Stimulated activated naive CD4-positive, alpha-beta T cell treated with Interleukin-2 at 50 U/mL for 16 hours (primary cell): ENCODE data around the gene LRRC4C.

ENCODE experiments used
- DNase-seq: peaks from one replicate; lab custom pipeline; 2025; lab: John Stamatoyannopoulos, UW

Gene LRRC4C

DNA sequence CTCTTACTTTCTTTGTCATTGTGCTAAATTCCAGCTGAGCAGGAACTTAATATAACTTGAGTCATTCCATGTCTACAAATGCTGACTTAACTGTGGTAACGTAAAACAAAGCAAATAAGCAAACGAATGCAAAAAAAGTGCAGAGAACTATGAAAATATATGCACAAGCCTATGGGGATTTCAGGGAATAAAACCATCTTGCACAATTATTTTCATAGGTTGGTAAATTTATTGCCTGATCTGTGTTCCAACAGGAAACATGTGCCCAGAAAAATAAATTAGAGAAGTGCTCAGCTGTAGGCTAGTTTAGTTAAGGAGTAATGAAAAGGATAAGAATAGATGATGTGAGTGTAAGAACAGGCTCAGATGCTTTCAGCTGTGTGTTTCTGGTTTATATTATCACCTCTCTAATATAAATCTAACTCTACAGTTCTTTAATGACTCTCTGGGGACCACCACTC lies 1169.3 kb downstream of the LRRC4C start:
- no peak for DNase-seq

DNA sequence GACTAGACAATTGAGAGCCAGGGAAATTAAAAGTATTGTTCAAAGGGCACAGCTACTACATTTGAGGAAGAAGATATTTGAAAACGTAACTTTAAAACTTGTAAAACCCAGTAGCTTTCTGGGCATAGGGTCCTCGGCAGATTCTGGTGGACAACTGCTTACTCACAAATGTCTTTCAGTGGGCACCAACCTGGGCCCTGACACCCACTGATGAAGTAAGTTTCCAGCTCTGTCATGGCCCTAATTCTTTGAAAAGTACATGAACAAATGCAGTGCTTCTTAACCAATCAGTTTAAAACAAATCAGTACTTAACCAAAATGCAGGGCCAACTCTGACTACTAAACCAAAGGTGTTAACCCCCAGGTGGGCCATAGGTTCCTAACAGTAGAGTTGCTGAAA lies 1170.1 kb downstream of the LRRC4C start:
- no peak for DNase-seq

DNA sequence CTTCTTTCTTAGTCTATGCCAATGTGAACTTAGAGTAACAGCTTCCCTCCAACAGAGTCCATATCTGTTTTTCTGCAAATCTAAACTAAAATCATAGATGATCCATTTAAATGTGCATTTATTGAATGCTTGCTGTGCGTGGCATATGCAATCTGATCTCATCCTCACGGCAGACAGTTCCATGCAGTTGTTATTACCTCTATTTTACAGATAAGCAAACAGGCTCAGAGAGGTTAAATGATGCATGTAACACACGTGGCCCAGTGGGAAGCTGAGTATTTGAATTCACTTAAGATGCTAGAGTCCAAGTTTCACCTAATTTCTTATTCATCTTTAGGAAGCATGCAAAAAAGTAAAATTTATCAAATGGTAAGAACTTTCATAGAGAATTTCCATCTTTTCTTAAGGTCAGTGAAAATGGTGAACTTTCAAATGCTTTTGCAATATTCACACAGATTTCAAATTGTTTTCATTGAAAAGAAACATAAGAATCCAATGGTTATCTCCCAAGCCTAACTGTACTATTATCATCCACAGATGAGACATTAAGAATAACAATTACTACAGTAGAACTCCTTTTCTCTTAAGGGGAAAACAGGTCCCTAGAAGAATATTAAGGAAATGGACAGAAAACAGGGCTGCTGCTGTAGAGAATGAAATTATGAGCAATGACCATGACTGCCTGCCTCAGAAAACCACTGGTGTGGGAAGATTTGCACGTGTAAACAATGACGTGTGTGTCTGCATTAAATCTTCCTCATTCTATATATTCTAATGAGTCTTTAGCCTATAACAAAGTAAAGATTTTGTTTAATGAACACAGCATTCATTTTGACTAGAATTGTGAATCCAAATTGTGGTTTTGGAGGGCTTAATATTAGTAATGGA lies 1171.3 kb downstream of the LRRC4C start:
- no peak for DNase-seq

DNA sequence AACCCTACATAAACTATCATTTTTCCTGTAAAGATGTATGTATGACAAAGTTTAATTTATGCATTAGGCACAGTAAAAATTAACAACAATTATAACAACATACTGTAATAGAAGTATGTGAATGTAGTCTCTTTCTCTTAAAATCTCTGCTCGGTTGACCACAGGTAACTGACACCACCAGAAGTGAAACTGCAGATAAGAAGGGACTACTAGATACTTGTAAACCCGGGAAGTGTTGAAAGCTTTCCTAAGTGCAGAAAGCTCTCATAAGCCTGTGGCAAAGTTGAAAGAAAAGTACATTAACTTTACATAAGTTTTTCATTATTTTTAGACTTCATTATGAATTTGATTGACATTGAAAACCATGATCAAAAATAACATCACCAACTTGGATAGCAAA lies 1173.3 kb downstream of the LRRC4C start:
- DNase-seq = no peak

DNA sequence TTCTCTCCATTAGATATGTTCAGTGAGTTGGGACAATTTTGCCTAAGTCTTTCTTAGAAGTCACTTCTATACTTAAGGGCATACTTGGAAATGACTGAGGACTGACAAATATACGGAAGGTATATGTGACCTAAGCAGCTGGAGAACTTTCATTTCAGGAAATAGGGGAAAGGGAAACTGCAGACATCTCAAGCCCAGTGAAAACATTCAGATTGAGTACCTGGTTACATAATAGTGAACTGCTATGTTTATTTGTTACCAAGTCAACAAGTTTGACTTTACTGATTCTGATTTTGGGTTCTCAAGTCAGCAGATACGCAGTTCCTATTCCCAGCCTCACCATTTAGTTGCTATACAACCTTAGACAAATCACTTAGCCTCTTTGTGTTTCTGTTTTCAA lies 1173.9 kb downstream of the LRRC4C start:
- DNase-seq = no peak

DNA sequence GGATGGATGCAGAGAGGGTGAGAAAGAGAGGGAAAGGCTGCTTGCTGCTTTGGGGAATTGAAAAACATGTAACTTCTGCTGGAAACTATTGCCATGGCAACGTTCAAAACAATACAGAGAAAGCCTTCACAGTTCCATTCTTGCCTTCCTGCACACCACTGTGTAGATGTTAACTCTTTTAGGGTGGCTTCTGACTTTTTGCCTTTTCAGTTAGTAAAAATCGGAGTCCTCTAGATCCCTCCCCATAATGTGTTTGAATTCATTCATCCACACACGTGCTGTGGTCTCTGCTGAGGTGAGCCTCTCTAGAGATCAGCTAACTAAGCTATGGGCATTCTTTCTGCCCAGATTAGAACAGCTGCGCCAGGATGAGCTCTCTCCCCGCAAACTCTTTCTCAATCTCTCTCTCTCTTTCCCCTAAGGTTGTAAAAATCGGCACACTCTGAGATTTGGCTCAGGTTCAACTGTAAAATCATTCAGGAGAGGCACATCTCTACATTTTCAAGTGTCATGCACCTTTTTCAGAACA lies 1178.3 kb downstream of the LRRC4C start:
- no peak for DNase-seq

DNA sequence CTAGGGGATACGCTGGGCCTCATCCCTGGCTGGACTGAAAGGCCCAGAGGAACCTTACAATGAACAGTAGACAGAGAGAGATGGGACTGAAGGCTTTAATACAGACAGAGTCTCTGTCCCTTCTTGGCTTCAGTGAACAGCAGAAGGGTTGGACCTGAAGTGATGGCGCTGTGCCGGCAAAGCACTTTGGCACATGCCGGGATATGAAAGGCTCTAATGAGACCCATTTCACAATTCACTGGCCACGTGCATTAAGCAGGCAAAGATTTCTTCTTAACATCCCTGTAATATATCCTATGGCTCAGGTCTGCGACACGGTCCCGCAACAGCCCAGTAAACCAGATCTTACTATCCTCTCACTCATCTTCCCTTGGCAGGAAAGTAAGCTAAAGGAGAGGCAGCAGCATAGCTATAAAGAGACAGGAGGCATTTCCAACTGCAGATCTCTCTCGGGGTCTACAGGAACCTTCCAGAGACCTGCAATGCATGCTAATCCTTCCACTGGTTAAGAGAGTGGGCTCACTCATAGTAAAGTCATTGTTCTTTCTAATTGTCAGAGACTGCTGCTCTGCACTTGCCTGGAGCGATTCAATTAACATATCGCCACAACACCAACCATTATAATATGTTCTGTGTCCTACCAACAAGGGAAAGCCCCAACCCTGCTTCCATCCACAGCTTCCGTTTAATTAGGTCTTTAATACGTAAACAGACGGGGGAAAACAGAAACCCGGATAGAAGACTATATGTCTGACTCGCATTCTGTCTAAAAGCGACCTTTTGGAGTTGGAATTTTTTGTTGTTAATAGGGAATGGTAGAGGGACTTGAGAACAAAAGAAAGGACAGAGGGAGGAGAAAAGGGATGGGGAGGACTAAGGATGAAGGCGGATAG lies 1179.0 kb downstream of the LRRC4C start:
- no peak for DNase-seq

DNA sequence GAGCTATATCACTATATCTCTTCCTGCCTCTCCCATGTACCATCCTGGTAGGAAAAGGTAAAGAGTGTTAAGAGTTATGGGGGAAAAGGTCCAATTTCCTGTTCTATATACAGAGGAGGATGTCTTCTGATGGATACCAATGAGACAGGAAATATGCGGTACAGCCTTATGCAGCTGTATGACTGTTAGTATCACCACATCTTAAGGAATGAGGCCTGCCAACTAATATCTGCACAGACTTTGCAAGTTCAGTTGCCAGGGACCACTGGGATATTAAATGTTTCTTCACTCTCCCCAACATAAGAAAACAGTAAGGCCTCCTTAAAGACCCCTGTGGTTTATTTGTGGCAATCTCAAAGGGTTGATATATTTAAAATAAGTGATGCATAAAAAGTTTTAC lies 1182.5 kb downstream of the LRRC4C start:
- DNase-seq = no peak

DNA sequence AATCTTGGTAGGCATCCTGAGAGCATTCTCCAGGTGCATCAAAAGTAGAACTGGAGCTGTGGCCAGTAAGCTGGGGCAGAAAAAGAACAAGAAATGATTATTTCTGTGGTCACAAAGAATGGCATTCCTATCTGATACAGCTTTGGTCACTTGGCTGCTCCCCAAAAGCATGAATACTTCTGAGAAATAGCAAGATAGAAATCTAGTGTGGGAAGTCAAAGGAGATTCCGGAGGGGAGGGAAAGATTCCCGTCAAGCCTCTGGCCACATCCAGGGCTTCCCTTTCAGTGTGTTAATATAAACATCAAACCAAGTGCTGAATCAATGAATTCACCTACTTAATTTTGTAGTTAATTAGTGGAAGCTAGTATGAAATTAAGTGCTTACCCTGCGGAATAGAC lies 1185.4 kb downstream of the LRRC4C start:
- no peak for DNase-seq

DNA sequence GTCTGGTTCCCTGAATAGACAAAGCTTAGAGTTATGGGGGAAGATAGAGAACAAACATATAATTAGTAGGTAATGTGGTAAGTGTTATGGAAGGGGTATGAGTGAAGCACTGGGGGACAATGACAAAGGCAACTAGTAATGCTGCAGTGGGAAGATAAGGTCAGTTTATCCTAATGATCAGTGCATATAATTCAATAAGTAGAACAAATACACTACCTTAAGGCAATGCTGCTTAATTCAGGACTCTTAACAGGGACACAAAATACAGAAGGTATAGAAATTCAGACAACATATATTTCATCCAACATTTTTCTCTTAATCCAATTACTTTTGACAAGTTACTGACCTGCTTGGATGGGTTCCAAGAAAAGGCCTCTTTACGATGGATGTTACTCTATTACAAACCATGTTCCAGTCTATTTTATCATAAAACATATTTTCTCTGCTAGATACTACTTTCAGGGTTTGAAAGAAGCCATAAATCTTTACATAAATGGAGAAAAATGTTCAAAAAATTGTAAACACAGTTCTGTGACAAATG lies 1186.2 kb downstream of the LRRC4C start:
- no peak for DNase-seq

DNA sequence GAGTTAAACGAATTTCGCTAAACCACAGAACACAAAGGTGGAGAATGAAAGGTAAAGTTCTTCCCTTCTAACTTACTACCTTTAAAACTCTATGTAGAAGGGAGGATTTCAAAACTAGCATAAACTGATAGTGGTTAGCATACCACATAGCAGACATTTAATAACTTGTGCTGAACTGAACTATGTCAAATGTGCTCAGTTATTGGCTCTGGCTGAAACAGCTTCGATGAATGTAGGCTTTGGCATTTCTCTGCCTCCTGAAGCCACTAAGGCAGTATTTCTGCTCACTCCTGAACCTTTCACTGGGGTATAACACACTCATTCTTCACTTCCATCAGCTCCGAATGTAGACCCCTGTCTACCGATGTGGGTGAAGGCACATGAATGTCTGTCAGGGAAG lies 1188.1 kb downstream of the LRRC4C start:
- no peak for DNase-seq

DNA sequence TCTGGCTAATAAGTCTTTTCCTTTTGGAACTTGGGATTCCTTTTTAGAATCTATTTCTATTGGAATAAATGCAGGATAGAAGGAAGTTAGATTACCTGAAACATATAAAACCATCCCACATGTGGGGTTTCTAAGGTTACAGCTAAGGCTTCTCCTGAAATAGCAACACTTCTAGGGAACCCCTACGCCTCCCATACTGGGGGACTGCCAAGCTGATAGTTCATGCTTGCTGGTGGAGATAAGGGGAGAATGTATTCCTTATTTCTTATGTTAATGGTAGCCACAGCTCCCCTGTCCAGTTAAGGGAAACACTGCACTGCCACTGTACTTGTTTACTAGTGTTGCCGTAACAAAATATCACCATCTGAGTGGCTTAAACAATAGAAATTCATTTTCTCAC lies 1189.6 kb downstream of the LRRC4C start:
- DNase-seq = no peak

DNA sequence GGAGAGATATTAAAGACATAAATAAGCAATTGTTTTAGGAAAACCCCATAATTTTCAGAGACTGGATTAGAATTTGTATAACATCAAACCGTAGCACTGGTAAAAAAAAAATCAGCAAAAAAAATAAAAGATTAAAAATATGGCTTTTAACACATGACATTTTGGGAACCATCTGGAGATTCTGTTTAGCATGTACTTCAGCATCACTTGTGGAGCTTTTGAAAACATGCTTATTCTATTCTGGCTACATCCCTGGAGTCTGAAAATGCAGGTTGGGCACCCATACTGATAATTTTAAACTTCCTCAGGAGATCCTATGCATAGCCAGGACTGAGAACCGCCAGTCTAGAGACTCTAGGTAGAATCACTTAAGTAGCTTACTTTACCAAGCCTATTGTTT lies 1190.9 kb downstream of the LRRC4C start:
- no peak for DNase-seq

DNA sequence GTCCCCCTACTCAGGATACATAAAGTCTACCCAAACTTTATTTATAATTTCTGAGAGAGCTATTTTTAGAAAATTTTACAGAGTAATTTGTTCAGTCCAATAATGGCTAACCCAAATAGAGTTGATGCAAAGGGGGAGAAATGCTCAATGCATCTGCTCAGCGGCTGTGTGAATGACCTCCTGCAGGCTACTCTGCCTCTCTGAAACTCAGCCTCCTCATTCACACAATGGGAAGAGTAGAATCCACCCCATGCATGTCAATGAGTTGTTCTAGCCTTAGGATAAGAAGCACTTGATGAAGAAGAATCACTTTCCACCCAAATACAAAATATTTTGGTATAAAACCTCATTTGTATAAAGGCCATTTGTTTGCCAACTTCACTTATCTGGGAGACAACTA lies 1204.0 kb downstream of the LRRC4C start:
- DNase-seq = no peak

DNA sequence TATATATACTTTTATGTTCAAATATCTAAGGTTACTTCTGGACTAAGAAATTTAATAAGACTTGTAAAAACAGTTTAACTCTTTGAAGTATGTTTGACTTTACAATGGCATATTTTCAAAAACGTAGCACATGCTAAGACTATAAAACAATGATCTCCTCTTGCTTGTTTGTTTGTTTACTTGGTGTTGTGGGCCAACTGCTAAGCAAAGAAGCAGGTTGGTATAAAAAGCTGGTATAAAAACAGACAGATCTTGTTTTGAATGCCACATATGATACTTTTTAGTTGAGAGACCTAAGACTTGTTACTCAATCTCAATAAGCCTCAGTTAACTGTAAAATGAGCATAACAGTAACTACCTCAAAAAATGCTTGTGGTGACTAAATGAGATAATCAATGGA lies 1206.3 kb downstream of the LRRC4C start:
- no peak for DNase-seq

DNA sequence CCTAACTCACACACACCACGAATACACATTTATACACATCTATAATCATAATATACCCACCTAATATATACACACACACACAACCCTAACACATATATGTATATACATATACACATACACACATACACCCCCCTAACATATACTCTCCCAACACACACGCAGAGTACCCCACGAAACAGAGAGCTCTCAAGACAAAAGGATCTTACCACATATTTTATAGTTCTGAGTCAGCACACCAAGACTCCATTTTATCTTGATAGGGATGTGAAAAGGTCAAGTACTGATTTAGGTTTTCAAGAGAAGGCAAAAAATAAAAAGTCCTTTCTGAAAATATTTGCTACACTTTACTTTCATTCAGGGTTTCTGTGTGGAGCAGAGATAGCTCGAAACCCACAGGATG lies 1207.2 kb downstream of the LRRC4C start:
- no peak for DNase-seq

DNA sequence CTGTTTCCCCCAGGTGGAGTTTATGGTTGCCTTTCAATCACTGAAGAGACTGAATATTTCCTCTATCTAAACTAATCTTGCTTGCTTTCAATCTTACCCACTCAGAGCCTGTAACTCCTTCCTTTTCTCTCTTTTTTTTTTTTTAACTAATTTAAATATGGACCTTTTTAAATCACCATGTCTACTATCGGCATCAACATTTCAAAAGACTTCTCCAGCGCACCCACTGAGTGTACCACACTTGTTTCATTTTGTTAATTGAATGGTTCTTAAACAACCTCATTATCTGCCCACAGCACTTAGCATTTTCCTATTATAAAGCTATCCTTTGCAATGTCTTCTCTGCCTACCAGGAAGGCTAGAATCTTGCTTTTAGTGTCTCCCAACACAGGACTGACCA lies 1212.5 kb downstream of the LRRC4C start:
- DNase-seq = no peak

DNA sequence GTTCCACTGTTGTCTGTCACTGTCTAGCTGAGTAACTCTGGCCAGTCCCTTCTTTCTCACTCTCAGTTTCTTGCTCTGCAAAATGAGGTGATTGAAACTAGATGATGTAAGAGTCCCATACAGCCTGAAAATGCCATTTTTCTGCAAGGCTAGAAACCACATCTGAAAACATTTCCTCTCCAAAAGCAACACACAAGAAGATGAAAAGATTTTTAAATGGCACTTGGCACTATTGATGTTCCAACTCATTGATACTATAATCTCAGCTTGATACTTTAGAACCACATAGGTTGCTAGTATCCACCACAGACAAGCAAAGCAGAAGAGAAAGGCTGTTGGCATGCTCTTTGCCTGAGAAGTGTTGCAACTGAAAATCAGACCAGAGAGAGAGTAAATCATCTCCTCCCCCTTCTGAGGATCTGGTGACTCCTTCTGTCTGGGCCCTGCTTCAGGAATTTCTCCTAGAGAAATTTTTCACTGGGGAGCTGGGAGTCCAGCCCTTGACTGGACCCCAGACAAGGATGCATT lies 1217.9 kb downstream of the LRRC4C start:
- no peak for DNase-seq

DNA sequence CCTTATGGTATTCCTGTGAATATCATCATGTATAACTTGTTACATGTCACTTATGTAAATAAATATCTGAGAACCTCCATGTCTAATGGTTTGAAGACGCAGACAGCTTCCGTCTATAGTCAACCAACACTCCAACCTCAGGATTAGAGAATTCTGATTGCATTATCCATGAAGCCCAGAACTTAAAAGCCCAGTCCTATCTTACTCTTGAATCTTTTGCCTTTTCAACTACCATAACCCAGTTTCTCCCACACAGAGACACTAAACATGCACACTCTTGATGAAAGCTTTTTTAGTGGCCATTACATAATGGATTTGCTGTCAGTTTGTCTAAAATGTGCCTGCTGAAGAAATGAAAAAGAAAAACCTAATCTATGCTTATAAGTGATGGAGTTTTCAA lies 1219.2 kb downstream of the LRRC4C start:
- no peak for DNase-seq

DNA sequence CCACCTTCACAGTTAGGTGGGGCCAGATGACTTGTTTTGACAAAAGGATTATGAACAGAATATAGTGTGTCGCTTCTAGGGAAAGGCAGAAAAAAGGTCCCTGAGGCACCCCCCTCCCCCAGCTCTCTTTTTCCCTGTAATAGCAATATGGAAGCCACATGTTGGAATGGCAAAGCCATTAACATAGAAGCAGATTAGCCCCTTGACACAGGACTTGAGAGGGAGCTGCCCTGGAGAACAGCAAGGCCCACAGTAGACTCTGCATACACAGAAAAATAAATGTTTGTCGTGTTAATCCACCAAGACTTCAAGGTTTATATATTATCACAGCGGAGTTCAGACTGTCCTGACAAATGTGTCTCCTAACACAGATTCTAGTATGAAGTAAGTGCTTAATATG lies 1222.9 kb downstream of the LRRC4C start:
- no peak for DNase-seq

DNA sequence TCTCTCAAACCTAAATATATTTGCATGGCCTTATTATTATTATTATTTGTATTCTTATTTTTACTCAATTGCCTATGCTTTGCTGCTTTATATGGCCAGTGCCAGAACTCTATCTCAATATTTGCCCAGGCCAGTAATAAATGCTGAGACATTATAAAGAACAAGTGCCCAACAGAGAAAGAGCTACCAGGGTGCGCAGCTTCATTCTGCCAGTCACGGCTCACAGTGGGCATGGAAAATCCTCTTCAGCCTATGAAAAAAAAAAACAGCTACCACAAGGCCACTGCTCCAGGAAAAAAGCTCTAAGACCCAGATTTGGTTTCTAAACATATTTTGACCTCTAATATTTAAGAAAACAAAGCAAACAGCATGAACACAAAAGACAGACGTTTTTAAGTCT lies 1223.6 kb downstream of the LRRC4C start:
- no peak for DNase-seq

DNA sequence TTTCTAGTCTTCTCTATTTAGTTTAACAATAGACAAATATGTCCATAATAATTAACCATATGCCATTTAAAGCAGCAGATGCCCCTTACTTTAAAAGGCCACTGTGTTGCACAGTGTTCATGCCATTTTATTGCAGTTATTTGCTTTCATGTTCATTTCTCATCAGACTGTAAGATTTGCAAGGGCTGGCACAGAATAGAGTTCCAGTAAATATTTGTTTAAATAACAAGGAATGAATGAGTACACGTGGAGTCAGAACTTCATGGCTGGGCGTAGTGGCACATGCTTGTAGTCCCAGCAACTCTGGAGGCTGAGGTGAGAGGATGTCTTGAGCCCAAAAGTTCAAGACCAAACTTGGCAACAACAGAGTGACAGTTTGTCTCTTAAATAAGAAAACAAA lies 1228.6 kb downstream of the LRRC4C start:
- DNase-seq = no peak
